Measurements from ENCODE around the gene CACNA1D.

The CACNA1D gene

DNA sequence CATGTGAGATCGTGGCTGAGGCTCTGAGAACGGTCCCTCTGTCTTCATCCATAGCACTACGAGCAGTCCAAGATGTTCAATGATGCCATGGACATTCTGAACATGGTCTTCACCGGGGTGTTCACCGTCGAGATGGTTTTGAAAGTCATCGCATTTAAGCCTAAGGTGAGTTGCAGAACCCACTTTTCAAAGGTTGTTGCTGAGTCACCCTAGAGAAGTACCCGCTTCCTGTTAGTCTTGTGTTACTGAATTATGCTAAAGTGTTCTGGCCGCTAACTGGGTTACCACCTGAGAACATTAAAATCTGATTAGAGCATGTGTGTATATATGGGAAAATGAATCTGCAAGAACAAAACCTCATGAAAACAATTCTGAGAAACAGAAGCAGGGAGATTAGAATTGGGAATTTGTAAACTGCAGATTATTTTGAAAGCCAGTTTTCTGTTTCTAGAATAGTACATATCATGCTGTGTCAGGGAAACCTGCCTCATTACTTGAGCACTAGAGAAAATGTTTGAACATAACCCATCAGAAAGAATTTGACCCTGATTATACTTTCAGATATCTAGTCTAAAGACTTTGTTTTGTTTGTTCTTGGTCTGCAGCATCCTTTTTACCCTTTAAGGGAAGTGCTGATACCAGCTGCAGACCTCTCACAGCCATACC lies 259.2 kb downstream of the CACNA1D start:
- peak; percentile 52 for DNase-seq (ENCODE audit: low read depth, low spot score)

DNA sequence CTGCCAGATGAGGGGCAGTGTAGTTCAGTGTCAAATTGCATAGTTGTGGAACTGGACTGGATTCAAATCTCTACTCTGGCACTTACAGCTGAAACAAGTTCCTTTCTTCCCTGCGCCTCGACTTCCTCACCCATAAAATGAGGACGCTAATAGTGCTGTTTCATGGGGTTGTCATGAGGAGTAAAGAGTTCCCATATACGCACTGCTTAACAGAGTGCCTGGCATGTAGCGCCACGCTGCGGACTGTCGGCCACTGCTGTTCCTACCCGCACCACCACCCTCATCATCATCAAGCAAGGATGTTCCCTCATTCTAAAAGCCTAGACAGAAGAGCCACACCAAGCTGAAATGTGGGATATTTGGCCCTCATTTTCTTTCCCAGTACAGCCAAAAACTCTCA lies 259.9 kb downstream of the CACNA1D start:
- no peak overlapping the region for H3K4me3 ChIP-seq (ENCODE audit: low read length)
- no peak for DNase-seq (ENCODE audit: low read depth, low spot score)

More for the DNA sequence above, 259.2 kb downstream of the CACNA1D start:
- no peak overlapping the region for H3K4me3 ChIP-seq (ENCODE audit: low read length)

DNA sequence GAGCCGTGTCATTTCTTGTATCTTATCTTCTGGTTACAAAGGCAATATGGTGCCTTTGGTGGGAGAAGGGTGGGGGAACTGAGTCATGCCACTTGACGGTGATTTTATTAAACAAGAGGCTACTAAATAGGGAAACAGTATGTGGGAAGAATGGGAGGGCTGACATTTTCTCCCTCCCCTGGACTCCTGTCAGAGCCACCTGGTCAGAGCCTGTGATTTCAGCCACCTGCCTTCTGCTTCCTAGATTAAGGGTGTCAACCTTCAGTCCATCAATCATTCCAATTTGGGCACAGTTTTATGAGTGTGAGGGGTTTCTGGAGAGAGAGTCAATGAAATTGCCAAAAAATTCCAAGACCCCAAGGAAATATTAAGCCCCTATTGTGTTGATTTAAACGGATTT lies 264.4 kb downstream of the CACNA1D start:
- no peak overlapping the region for H3K4me3 ChIP-seq (ENCODE audit: low read length)
- DNase-seq (ENCODE audit: low read depth, low spot score) = no peak

DNA sequence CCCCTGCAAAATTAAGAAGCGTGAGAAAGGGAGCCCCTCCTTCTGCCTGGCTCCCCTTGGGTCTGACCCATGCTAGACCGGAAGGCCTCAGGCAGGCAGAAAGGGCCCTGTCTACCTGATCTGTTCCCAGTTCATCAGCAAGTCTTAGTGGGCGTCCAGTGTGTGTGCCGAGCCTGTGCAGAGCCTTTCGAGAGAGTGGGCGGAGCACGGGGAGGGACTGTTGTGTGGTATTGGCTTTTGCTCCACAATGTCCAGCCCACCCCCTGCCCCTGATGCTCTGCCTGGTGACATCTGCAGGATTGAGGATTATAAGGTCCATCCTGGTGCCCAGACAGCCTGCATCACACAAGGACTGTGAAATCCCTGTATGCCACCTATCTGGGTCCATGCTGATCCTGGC lies 268.9 kb downstream of the CACNA1D start:
- no peak overlapping the region for H3K4me3 ChIP-seq (ENCODE audit: low read length)
- no peak for DNase-seq (ENCODE audit: low read depth, low spot score)

DNA sequence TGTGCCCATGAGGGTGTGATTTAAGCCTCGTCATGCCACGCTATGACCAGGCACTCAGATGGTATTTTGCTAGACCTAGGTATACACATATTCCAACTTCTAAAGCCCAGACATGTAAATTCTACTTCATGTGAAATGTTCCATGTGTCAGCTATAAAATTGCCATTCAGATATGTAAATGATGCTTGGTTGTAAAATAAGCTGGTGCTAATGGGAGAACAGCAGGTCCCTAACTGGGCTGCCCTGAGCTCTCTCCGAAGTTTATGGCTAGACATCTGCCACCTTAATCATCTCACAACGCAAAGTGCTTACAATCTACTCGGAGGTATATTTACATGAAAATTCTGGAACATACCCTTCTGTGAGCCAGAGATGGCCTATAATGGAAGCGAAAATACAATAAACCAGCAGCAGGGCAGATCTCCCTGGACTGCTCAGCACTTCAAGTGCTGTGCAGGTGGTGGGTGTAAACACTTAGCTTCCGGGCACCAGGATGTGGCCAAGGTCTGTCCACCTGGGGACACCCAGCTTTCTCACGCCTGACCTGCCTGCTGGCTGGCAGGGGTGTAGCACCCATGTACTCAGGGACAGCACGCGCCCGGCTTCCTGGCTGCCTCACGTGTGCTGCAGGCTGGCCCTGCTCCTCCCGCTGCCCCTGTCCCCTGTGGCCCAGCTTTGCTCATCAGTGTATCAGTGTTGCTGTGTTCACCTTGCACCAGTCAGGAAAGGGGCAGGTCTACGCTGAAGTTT lies 269.8 kb downstream of the CACNA1D start:
- no peak for DNase-seq (ENCODE audit: low read depth, low spot score)
- H3K4me3 ChIP-seq (ENCODE audit: low read length) = no peak overlapping the region

DNA sequence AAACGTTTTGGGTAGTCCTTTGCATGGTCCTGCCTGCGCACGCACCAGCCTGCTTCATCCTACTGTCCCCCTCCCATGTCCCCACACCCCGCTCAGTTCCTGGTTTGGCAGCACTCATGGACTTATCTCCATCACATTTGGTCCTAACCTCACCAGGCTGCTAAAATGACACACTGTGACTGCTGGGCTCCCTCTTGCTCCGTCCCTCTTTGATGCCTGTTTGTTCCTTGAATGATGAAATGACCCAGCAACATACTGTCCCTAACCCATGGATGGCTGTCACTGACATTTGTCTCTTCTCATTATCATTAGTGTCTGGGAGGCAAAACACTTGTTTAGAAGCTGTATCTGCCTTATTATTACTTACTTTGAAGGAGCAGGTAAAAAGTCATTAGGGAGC lies 271.3 kb downstream of the CACNA1D start:
- no peak overlapping the region for H3K4me3 ChIP-seq (ENCODE audit: low read length)
- no peak for DNase-seq (ENCODE audit: low read depth, low spot score)

DNA sequence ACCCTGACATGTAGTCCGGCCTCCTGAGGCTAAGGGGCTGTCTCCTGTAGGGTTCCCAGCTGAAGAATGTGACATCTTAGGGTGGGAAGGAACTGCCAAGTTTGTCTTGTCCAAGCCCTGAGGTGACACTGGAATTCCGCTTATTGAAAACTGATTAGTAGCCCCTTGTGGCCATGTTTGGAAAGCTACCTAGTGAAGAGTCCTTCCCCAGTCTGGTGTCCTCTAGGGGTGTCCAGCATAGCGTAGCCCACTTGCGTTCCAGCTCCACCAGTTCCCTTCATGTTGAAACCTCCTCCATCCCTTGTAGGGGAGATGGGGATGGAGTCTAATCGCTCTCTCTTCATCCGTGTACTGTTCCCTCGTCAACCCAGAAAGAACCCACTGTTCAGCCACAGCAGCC lies 272.3 kb downstream of the CACNA1D start:
- no peak for DNase-seq (ENCODE audit: low read depth, low spot score)
- no peak overlapping the region for H3K4me3 ChIP-seq (ENCODE audit: low read length)

DNA sequence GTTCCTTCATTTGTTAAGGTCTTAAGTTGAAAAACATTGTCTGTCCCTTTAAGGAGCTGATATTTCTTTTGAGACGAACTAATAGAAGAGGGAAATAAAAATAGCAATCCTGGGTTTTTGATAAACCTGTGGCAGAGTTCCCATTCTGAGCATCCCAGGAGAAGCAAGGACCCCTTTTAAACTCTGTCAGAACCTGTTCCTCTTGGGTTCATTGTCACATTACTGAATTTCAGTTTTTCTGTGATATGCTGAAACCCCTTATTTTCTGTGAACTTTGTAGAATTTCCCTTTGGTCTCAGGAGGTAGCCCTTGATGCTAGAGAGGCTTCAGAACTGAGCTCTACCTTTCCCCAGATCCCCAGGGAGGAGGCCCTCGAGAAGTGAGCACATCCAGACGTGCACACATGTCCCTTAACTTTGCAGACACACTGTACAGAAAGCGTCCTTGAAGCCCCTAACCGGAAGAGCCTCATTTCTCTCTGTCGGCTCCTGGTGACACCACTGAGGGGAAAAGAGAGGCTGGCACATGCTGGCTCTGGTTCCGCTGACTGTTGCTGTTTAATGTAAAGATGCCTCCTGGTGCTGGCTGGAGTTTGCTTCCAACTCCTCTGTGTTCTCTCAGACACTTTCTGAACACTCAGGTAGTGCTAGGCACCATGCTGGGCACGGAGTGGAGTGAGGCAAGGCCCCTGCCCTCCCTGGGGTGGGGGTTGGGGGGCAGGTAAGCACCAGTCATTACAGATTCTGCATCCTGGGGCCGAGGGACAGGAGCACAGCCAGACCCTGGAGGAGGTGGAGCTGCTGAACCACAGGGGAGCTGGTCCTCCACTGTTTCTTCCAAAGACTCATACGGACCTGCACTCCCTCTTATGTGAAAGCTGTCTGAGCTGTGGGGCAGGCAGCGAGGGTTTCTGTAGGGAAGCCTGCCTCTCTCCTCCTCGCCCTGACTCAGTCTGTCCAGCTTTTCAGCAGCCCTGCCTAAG lies 274.4 kb downstream of the CACNA1D start:
- no peak overlapping the region for H3K4me3 ChIP-seq (ENCODE audit: low read length)
- no peak for DNase-seq (ENCODE audit: low read depth, low spot score)

DNA sequence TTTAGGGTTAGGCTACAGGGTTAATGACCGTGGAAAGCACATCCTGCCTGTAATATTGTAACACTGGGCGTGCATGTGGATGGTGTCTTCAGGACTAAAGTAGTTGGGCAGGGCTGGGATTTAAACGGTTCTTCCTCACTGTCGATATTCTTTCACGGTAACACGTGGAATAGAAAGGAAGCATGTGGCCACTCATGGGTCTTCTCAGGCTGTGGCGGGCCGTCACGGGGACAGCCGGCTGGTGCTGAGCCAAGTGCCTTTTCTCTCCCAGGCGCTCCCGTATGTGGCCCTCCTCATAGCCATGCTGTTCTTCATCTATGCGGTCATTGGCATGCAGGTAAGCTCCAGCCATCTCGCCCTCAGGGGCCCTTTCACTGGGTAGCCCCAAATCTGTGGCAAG lies 278.2 kb downstream of the CACNA1D start:
- DNase-seq (ENCODE audit: low read depth, low spot score) = no peak
- H3K4me3 ChIP-seq (ENCODE audit: low read length) = no peak overlapping the region

DNA sequence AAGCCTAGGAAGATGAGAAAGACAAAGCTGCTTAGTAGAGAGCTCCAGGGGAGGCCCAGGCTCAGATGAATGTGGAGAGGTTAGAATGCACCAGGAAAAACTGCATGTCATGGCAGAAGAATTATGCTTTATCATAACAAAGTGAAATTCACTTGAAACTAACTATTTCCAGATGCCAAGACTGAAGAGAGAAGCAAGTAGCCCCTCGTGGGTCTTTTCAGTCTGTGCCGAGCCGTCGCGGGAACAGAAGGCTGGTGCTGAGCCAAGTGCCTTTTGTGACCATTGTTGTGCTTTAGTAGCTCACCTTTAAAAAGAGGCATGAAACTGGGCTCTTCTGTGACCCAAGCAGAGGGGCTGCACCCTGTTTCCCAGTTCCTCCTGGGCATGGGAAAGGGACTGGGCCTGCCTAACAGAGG lies 278.6 kb downstream of the CACNA1D start:
- no peak overlapping the region for H3K4me3 ChIP-seq (ENCODE audit: low read length)
- no peak for DNase-seq (ENCODE audit: low read depth, low spot score)

DNA sequence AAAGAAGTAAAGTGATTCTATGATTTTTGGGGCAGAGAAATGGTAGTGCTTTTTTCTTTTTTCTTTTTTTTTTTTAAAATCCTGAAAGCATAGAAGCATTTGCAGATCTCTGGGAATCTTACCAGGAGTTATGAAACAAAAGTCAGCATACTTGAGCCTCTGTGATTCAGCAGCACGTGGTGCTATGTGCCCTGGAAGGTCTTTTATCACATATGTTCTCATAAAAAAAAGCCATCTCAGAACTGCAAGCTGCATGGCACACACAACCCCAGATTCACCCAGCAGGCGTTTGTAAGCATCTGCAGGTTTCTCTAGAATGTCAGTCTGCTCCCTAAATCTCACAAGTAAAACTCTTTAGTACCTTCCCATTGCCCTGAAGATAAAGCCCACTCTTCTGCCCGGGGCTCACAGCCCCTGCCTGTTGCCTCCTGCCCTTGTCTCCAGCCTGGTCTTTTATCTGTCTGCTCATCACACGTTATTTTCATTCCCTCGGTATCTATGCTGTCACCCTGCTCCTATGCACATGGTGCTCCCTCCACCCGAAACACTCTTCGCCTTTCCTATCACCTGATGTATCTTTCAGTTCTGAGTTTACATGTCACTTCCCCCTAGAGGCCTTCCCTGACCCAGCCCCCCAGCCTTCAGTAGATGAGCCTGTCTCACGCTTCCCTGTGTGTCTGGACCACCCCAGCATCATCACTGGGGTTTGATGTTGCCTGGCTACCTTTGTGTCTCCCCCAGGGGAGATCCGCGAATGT lies 279.4 kb downstream of the CACNA1D start:
- DNase-seq (ENCODE audit: low read depth, low spot score) = no peak
- no peak overlapping the region for H3K4me3 ChIP-seq (ENCODE audit: low read length)

DNA sequence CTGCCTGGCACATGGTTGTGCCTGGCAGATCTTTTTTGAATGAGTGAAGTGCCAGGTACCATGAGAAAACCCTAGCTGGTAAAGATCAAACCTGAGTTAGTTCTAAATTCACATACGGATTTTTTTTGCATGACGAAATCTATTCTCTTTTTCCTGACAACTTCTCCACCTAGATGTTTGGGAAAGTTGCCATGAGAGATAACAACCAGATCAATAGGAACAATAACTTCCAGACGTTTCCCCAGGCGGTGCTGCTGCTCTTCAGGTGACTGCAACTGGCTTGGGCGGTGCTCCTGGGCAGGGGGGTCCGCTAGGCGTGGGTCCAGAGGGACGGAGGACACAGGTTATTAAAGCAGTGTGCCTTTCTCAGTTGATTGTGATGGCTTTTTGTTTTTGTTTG lies 280.0 kb downstream of the CACNA1D start:
- H3K4me3 ChIP-seq (ENCODE audit: low read length) = no peak overlapping the region
- no peak for DNase-seq (ENCODE audit: low read depth, low spot score)

DNA sequence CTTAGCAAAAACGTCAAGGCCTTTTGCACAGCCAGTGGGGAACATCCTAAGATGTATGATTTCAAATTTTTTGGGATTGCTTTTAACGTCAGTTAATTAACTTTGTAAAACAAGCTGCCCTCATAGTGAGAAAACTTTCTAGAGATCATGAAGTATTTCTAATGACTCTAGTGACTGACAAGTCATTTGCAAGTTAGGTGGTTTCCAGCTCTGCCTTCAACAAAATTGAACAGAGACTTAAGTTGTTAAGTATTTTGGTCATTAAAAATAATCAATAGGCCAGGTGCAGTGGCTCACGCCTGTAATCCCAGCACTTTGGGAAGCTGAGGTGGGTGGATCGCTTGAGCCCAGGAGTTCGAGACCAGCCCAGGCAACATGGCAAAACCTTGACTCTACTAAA lies 280.6 kb downstream of the CACNA1D start:
- no peak overlapping the region for H3K4me3 ChIP-seq (ENCODE audit: low read length)
- no peak for DNase-seq (ENCODE audit: low read depth, low spot score)

DNA sequence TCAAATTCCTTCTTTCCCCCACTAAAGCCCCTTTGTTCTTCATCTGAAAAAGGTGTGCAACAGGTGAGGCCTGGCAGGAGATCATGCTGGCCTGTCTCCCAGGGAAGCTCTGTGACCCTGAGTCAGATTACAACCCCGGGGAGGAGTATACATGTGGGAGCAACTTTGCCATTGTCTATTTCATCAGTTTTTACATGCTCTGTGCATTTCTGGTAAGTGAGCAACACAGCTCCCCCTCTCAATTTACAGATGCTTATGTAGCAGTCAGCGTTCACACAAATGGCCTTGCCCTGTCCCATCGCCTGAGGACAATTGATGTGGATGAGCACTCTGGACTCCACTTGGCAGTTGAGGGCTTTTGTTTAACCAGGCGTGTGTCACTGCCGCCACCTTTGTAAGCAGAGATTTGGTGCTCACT lies 281.4 kb downstream of the CACNA1D start:
- H3K4me3 ChIP-seq (ENCODE audit: low read length) = no peak overlapping the region
- DNase-seq (ENCODE audit: low read depth, low spot score) = no peak

DNA sequence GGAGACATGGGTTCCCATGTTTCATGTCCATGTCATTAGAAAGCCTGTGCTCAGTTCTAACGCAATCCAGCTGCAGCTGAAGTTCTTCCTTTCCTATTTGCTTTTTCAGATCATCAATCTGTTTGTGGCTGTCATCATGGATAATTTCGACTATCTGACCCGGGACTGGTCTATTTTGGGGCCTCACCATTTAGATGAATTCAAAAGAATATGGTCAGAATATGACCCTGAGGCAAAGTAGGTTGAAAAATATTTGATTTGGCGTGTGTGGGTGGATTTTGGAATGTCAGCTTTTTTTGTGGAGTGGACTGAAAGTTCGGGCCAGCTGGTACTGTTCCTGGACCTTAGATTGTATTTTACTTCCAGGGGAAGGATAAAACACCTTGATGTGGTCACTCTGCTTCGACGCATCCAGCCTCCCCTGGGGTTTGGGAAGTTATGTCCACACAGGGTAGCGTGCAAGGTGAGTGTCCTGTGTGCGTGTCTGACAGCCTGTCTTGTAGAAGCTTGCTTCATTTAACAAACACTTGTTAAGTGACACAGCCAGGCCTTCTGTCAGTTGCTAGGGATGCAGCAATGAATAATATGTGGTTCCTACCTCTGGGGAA lies 282.2 kb downstream of the CACNA1D start:
- DNase-seq (ENCODE audit: low read depth, low spot score) = no peak
- H3K4me3 ChIP-seq (ENCODE audit: low read length) = no peak overlapping the region

DNA sequence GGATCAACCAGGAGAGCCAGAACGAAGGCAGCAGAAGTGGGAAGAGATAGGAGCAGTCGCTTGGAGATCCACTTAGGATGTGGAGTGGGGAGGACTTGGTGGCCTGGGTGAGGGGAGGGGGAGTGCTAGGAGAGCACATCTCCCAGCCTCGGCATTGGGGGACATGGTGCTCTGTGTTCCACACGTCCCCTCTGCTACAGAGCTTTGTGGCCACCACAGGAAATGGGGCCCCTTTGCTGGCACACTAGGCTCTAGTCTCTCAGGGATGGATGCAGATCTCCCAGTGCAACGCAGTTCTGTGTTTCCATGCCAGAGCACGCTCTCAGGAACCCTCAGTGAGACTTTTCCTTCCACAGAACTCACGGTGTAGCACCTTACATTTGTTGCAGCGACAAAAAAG lies 283.1 kb downstream of the CACNA1D start:
- peak; percentile 6 for DNase-seq (ENCODE audit: low read depth, low spot score)

DNA sequence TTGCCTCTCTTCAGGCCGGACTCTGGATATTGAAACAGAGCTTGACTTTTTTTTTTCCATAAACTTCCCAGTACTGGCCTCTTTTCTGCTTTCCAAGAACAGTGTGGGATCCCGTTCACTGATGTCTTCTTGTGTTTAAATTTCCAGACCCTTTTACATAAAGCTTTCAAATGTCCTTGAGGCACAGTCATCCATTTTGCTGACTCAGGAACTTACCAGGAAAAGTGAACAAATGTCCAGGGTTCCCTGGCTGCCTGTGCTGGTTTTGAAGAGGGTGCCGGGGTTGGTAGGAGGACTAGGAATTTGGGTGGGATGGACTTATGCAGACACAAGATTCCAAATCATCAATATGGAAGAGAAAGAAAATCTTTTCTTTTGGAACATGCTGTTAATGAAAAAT lies 283.7 kb downstream of the CACNA1D start:
- DNase-seq (ENCODE audit: low read depth, low spot score) = no peak
- H3K4me3 ChIP-seq (ENCODE audit: low read length) = no peak overlapping the region

More for the DNA sequence above, 283.1 kb downstream of the CACNA1D start:
- no peak overlapping the region for H3K4me3 ChIP-seq (ENCODE audit: low read length)

DNA sequence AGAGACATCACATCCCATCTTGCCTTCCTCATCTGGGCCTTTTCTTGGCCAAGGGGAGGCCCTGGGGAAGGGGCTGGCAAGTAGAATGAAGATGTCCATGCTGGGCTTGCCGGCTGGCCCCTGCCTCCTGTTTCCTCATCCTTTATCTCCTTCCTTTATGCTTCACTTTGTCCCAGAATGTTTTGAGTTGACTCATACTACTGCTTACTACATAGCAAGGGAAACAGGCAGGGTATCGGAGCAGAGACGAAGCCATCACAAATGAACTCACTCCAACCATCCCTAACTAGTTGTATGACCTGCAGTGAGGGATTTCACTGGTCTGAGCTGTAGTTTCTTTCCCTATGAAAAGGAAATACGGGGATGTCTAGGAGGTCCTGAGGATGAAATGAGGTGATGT lies 285.8 kb downstream of the CACNA1D start:
- no peak for DNase-seq (ENCODE audit: low read depth, low spot score)
- H3K4me3 ChIP-seq (ENCODE audit: low read length) = no peak overlapping the region

DNA sequence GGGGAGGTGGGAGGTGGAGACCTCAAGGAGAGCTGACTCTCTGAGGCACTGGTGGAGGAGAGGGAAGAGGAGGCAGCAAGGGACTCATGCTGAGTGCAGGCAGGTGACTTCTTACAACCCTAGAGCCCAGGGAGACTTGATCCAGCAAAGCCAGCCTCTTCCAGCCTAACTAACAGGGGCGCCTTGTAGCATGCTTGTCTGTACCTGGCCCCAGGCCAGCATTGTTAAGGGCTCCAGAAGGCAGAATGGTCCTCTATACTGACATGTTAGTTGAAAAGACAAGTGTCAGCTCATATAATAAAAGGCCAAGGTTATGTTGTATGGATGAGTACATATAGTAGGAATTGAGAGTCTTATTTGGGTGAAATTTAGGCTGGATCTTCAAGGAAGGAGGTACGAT lies 286.4 kb downstream of the CACNA1D start:
- no peak overlapping the region for H3K4me3 ChIP-seq (ENCODE audit: low read length)
- DNase-seq (ENCODE audit: low read depth, low spot score) = no peak

Measured in Jurkat, Clone E6-1 (cell line).